Measurements from ENCODE around the gene KLHDC4.

DNA sequence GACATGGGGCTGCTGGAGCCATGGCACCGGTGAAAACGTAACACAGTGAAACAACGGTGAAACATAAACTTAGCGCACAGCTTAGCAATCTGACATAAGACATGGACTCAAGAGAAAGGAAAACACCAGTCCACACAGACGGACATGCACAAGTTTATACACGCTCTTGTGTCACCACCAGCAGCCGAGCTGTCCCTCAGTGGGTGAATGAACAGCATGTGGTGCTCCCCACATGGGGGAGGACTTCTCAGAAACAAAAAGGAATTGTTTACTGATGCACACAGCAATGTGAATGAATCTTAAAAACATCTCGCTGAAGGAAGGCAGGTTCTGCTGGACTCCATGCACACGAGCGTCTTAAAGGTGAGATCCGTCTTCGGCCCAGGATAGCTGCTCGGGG is 34.2 kb downstream of the KLHDC4 start:
- TF ChIP-seq, protein P1, sequence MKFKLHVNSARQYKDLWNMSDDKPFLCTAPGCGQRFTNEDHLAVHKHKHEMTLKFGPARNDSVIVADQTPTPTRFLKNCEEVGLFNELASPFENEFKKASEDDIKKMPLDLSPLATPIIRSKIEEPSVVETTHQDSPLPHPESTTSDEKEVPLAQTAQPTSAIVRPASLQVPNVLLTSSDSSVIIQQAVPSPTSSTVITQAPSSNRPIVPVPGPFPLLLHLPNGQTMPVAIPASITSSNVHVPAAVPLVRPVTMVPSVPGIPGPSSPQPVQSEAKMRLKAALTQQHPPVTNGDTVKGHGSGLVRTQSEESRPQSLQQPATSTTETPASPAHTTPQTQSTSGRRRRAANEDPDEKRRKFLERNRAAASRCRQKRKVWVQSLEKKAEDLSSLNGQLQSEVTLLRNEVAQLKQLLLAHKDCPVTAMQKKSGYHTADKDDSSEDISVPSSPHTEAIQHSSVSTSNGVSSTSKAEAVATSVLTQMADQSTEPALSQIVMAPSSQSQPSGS (IDR thresholded peaks at IDR 0.05; ENCODE audit: low read length) = no peak
- TF ChIP-seq EP300 (IDR thresholded peaks at IDR 0.05; ENCODE audit: borderline replicate concordance in 1 of 2, control insufficient read depth in 1 of 2, low read depth in 2 of 2, low read length in 2 of 2) (no peak), MTA3 (IDR thresholded peaks at IDR 0.05; ENCODE audit: borderline replicate concordance, low read length) (no peak), BRCA1 (IDR thresholded peaks at IDR 0.05; ENCODE audit: low read depth, low read length) (no peak), POLR2AphosphoS5 (IDR thresholded peaks at IDR 0.05; ENCODE audit: low read length) (no peak), USF2 (IDR thresholded peaks at IDR 0.05; ENCODE audit: borderline replicate concordance, low read depth, low read length) (no peak), SIN3A (IDR thresholded peaks at IDR 0.05; ENCODE audit: low read depth, low read length) (no peak), SMC3 (IDR thresholded peaks at IDR 0.05; ENCODE audit: borderline replicate concordance, low read length) (no peak), NFYB (IDR thresholded peaks at IDR 0.05; ENCODE audit: insufficient read depth, low read depth, low read length) (no peak), KDM1A (IDR thresholded peaks at IDR 0.05; ENCODE audit: borderline replicate concordance) (no peak), POLR2A (IDR thresholded peaks at IDR 0.05; ENCODE audit: low read depth, low read length) (no peak)
- TF ChIP-seq, protein P2, sequence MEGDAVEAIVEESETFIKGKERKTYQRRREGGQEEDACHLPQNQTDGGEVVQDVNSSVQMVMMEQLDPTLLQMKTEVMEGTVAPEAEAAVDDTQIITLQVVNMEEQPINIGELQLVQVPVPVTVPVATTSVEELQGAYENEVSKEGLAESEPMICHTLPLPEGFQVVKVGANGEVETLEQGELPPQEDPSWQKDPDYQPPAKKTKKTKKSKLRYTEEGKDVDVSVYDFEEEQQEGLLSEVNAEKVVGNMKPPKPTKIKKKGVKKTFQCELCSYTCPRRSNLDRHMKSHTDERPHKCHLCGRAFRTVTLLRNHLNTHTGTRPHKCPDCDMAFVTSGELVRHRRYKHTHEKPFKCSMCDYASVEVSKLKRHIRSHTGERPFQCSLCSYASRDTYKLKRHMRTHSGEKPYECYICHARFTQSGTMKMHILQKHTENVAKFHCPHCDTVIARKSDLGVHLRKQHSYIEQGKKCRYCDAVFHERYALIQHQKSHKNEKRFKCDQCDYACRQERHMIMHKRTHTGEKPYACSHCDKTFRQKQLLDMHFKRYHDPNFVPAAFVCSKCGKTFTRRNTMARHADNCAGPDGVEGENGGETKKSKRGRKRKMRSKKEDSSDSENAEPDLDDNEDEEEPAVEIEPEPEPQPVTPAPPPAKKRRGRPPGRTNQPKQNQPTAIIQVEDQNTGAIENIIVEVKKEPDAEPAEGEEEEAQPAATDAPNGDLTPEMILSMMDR (IDR thresholded peaks at IDR 0.05 in 2 of 3, conservative IDR thresholded peaks at IDR 0.05 in 1 of 3; ENCODE audit: control insufficient read depth in 2 of 3, extremely low read depth in 1 of 3, insufficient read depth in 1 of 3, low read depth in 3 of 3, low read length in 3 of 3) = no peak

All from GM12878 (cell line).